Measurements from ENCODE around the gene CMBL. TPM values are rescaled to one million over a fixed set of nuclear protein-coding genes. Genes with fewer than 3 reads are reported as not detected.

Gene CMBL
- total RNA-seq, 1 experiment from 2014 or later, result 12.6 TPM

GRCh38 chr5:10354048-10354872, 46.6 kb upstream of the CMBL start:
- Histone ChIP-seq H3K23ac (ENCODE audit: insufficient read length, low read depth, low read length) (no peak overlapping the region), H3K9ac (ENCODE audit: extremely low read depth, insufficient read length, low read length) (peak overlapping the region; percentile 81), H4K5ac (ENCODE audit: insufficient read length, low read depth, low read length) (no peak overlapping the region), H4K8ac (replicated peaks; ENCODE audit: insufficient read length, low read depth, low read length) (no peak overlapping the region), H3K56ac (ENCODE audit: insufficient read length, low read depth, low read length) (no peak overlapping the region), H4K91ac (ENCODE audit: insufficient read length, low read depth, low read length) (no peak overlapping the region), H2BK15ac (ENCODE audit: low read depth, low read length) (no peak overlapping the region), H3T11ph (ENCODE audit: low read length) (no peak overlapping the region), H2BK12ac (ENCODE audit: insufficient read length, low read depth, low read length) (peak overlapping the region; percentile 84), H3K9me3 (ENCODE audit: control insufficient read depth, low read depth, low read length) (no peaks in the 10 kb centered on the region), H3K4me2 (ENCODE audit: insufficient read depth, insufficient read length, low read length) (peak overlapping the region; percentile 69), H2BK5ac (ENCODE audit: insufficient read length, low read length) (peak overlapping the region; percentile 46), H3K14ac (ENCODE audit: insufficient read depth, low read length) (peak overlapping the region; percentile 94), H3K23me2 (ENCODE audit: insufficient read length, low read depth, low read length, poor library complexity, severe bottlenecking) (peaks cover 11% of the 10 kb centered on the region), H3K79me2 (ENCODE audit: insufficient read depth, low read length) (peaks cover 16% of the 10 kb centered on the region; the same call in 1 of the 2 replicates), H2AFZ (ENCODE audit: low read length) (no peak overlapping the region), H4K20me1 (ENCODE audit: control insufficient read depth, insufficient read depth, insufficient read length) (no peaks in the 10 kb centered on the region), H3K79me1 (ENCODE audit: insufficient read depth, low read depth, low read length, poor library complexity, severe bottlenecking) (peaks cover 3% of the 10 kb centered on the region), H3K4me1 (ENCODE audit: insufficient read depth, low read length) (peaks cover 6% of the 10 kb centered on the region; the same call in 1 of the 2 replicates), H3K27me3 (ENCODE audit: insufficient read depth, low read length) (no peaks in the 10 kb centered on the region), H2BK20ac (ENCODE audit: low read depth, low read length, poor library complexity, severe bottlenecking) (no peak overlapping the region), H2AK5ac (ENCODE audit: insufficient read length, low read length) (no peak overlapping the region), H3K27ac (ENCODE audit: insufficient read length, low read depth, low read length) (peak overlapping the region; percentile 52), H2BK120ac (ENCODE audit: low read depth, low read length, poor library complexity, severe bottlenecking) (peak overlapping the region; percentile 29), H3K4ac (ENCODE audit: low read depth, low read length) (peak overlapping the region; percentile 57; the same call in 1 of the 2 replicates), H3K18ac (ENCODE audit: insufficient read length, low read depth, low read length) (peak overlapping the region; percentile 86)
- H3K4me3 Mint-ChIP-seq, result peak overlapping the region; percentile 96 to 100
- peak overlapping the region; percentile 99 to 100 (median 99) for H3K27ac Mint-ChIP-seq
- H3K27me3 Mint-ChIP-seq (ENCODE audit: low read depth), result peaks cover 13% of the 10 kb centered on the region
- no peaks in the 10 kb centered on the region for H3K36me3 Mint-ChIP-seq (ENCODE audit: insufficient read depth in 1 of 3, low read depth in 3 of 3)
- WGBS (ENCODE audit: extremely low coverage, insufficient read length, low lambda C conversion rate), result no CpG with 5 or more reads among the region's 54 CpGs
- H3K9me3 Mint-ChIP-seq, result no peaks in the 10 kb centered on the region
- TF ChIP-seq CTCF (conservative IDR thresholded peaks at IDR 0.05), result no peak
- peaks cover 31 to 39% of the 10 kb centered on the region in 2 experiments for H3K4me1 Mint-ChIP-seq
- no peak for DNase-seq
